ENCODE measurements around the gene SLIT1.

The SLIT1 gene

DNA sequence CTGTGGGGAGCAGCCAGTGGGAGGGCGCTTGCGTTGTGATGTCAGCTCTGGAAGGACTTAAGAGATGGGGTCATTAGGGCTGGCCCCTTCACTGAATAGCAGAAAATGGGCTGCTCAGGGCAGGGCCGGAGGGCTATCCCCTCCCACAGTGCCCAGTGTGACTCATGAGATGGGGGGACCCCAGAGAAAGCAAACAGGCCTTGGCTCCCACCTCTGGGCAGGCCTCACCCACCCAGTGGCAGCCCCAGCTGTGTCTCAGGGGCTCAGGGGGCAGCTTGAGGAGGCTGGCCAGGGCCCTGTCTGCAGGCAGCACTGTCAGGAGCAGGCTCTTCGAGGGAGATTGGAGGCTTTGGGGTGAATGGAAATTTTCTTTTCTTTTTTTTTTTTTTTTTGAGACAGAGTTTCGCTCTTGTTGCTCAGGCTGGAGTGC is 168.3 kb downstream of the SLIT1 start:
- no peak for DNase-seq

DNA sequence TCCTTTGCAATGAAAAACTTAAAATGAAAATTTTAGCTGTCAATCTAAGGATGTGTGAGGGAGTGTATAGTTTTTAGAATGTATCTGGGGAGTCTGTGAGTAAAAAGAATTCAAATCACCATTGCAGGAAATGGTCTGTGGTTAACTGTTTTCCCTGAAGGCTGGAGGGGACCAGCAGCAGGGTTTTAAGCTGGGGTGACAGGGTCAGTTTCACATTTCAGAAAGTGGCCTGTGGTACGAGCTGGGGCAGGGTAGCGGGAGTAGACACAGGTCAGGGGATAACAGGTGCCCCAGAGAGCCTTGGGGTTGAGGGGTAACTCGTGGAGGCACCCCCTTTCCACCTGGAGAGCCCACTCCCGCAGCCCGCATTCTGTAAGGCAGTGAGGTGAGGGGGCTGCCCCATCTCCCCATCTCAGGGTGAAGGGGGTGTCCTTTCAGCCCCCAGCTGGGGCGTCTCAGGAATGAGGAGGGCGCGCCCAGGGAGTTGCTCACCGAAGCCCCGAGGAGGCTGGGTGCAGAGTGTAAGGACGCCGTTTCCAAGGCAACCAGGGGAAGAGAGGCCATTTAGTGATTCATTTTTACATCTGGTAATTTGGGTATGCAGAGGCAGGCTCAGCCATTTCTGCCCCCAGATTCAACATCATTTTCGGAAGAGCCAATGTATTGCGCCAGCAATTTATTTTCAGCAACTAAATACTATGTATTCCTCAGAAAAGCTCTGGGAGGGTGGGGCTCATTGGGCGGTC is 168.9 kb downstream of the SLIT1 start:
- no peak for DNase-seq

DNA sequence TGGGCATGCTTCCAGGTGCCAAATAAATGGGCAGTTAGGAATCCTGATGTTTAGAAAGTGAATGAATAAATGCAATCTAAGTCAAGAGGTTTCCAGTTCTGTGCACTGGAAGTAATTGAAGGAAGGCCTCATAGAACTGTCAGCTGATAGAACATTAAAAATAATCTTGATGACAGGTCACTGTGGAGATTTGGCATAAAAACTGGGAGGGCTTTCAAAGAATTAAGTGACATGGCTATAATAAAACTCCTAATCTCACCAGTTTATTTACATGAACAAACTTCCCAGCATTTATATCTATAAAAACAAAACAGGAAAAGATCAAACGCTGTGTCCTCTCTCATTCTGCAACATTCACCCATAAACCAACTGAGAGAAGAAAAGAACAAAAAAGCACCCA is 170.5 kb downstream of the SLIT1 start:
- DNase-seq, result no peak

DNA sequence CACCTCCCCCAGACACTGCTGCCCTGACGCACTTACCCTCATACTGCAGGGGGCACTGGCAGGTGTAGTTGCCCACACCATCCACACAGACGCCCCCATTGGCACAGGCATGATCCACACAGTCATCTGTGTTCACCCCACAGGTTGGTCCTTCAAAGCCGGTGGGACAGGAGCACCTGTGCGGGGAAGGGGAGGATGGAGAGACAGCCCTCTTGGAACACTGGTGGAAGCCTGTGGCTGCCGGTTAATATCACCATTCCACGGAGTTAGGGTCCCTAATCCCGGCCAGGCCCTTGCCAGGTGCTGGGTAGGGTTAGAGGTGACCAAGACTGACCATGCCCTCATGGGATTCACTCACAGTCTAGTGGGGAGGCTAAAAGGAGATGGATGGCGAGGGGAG is 171.8 kb downstream of the SLIT1 start:
- no peak for DNase-seq

- no peak for DNase-seq
Observed at GRCh38 chr10:97013568-97013967, 172.2 kb downstream of the SLIT1 start.

- no peak for DNase-seq
Observed at GRCh38 chr10:97012470-97012869, 173.3 kb downstream of the SLIT1 start.

GRCh38 chr10:97011397-97011796 is 174.4 kb downstream of the SLIT1 start:
- DNase-seq, result no peak

- DNase-seq, result no peak
Observed at GRCh38 chr10:97010695-97011206, 175.0 kb downstream of the SLIT1 start.

GRCh38 chr10:97007417-97007816 is 178.3 kb downstream of the SLIT1 start:
- DNase-seq, result no peak

DNA sequence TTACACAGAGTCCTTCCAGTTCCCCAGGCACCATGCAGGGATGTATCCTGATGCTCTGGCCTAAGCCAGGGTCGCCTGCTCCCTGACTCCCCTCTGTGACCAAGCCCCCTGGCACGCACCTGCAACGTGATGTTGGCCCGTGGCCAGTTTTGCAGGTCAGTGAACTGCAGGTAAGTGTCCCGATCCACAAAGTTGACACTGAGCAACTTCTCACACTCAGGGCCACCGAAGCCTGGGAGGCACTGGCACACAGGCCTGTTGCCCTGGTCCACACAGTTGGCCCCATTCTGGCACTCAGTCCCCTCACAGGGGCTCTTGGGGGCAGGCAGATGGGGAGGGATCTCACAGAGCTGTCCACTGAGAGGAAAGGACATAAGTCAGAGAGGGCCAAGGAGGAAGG is 179.4 kb downstream of the SLIT1 start:
- no peak for DNase-seq

GRCh38 chr10:97005349-97005748 is 180.4 kb downstream of the SLIT1 start:
- no peak for DNase-seq

- no peak for DNase-seq
Observed at GRCh38 chr10:97004591-97004990, 181.2 kb downstream of the SLIT1 start.

GRCh38 chr10:97003804-97004201 is 182.0 kb downstream of the SLIT1 start:
- DNase-seq, result no peak

DNA sequence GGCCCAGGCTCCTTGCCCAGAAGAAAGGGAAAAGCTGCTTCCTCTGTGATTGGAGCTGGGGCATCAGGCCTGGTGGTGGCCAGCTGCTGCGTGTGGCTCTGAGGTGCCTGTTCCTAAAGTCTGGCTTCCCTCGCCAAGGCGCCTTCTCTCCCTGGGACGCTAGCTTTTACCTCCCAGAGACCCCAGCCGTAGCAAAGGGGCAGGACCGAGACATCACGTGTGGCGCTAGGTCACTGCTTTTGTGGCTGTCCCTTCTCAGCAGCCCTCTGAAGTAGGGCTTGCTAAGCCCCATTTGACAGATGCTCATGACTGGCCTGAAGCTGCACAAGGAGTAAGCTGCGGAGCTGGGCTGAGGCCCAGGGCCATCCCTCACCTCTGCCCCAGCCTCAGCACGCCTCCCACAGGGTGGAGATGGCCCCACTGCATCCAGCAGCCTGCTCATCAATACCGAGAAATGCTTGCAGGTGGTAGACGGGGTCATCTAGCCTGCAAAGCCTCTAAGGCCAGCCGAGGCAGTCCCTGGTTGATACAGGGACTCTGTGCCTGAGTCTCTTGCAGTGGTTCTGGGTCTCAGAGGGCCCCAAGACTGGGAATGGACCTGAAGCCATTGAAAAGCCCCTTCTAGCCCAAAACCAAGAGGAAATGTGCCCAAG is 182.5 kb downstream of the SLIT1 start:
- DNase-seq, result no peak

DNA sequence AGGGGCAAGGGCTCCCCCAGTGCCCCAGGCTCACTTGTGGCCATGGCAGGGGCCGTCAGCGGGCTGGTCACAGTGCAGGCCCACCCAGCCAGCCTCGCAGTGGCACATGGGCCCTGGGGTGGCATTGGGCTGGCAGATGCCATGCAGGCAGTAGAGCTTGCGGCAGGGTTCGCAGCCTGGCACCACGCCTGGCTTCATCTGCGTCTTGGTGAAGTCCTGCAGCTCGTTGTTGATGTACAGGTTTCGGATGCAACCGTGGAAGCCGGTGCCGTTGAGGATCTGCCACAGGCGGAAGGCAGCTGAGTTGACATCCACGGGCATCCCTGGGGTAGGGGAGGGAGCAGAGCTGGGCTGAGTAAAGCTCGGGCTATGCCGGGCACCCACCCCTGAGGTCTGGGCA is 183.1 kb downstream of the SLIT1 start:
- DNase-seq, result no peak

DNA sequence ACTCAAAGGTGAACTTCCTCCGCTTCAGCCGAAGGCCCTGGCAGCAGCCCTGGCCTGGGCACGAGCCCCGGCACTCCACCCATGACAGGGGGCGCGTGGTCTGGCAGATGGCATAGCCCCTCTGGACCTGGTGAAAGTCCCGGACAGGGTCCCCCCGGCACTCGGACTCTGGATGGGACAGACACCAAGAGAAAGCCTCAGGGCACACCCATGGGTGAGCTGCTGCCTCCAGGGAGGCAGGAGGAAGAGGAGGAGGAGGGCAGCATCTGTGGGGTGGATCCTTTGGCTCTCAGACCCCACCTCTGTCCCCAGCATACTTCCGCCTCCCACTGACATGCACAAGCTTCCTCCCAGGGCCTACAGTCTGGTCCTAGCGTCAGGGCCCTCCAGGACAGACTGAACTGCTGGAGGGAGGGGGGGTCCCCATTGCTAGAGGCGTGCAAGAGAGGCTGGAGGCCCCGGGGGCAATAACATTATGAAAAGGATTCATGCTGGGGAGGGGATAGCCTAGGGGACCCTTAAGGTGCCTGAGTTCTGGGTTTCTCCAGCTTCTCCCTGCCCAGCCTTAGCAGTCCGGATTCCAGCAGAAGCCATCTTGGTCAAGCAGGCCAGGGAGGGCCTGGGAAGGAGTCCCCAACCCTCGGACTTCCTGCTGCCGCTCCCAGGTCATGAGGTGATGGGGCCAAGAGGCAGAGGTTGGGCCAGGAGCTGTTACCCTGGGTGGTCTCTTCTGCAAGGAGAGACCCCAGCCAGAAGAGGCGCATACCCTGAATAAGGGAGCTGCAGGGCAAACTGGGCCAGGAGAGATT is 184.4 kb downstream of the SLIT1 start:
- DNase-seq, result no peak

DNA sequence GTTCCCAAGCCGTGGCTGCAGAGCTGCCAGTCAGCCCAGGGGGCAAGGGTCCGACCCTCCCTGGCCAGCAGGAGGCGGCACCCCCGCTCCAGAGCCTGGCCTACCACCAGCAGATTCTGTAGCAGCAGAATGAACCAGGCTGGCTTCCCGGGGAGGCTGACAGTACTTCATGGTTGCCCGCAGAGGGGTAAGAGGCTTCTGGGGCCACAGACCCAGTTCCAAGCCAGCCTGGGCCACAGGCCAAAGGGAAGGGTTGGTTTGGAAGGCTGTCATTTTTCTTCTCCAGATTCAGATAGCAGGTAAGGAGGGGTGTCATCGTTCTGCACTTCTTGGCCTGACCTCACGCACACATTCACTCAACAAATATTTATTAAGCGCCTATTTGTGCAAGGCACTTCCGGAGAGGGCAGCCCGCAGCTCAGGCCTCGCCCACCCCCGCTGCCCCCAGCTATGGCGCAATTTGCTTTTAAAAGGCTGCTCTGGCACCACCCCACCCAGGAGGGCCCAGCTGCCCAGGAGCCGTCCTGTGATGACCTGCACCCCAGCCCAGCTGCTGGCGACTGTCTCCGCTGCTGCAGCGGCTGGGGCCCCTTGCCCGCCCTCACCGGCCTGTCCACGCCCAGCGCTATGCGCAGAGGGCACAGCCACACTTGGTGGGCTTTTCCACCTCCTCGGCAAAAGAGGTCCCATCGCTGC is 185.1 kb downstream of the SLIT1 start:
- DNase-seq, result no peak

GRCh38 chr10:96999987-97000386 is 185.8 kb downstream of the SLIT1 start:
- no peak for DNase-seq

DNA sequence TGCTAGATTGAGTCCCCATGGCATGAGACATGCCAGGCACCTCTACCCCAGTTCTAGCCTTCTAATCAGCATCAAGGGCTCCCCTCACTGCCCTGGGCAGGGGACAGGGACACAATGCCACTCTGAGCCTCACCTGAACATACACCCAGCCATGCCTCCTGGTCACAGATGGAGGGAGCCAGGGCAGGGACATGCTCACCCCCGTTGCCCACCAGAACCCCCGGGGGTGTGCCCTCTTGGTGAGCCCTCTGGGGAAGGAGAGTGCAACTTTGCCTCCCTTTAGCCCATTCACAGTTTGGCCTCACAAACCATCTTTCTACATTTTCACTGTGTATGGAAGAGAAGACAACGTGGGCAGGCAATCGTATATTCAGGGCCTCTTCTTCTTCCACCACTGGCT is 186.4 kb downstream of the SLIT1 start:
- no peak for DNase-seq

- no peak for DNase-seq
Observed at GRCh38 chr10:96998329-96998888, 187.3 kb downstream of the SLIT1 start.

DNA sequence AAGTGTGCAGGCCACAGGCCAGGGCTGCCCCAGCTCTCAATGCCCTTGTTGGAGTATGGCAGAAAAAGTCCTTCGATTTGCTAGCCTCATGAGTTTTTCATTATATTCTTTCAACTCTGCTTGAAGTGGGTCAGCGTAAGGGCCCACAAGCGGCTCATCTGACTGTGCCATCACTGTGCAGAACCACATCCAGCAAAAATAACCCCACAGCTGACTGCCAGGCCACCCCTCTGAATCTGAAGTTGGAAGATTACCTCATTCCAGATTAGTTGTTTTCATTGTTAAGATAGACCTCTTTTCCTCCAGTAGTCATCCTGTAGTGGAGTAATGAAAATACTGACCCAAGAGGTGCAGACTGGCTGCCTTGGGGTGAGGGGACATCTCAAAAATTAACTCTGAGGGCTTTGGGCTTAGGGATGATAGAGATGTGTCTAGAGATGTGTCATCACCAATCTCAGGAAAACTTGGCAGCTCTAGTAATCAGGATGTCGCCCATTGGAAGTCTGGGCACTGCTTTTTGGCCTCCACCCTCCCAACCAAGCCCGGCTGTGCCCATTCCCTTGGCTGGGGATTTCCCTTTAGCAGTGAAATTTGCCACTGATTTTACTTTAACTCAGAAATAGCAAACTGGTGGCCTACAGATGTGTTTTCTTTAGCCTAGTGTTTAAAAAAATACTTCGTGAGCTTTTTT is 189.3 kb downstream of the SLIT1 start:
- no peak for DNase-seq

GRCh38 chr10:96995851-96996250 is 189.9 kb downstream of the SLIT1 start:
- no peak for DNase-seq

Data from stimulated activated CD4-positive, alpha-beta T cell treated with anti-CD3 and anti-CD28 coated beads, Interleukin-4, amount 100 ng/mL, for 4 hours (primary cell).